Activated CD4-positive, alpha-beta T cell treated with anti-CD3 and anti-CD28 coated beads for 36 hours (primary cell): ENCODE data around the gene DLST. TPM values are rescaled to one million over a fixed set of nuclear protein-coding genes. Genes with fewer than 3 reads are reported as not detected.

Experiments
- ATAC-seq: fragments of 200-7000 bp; cut with Tn5 transposase; one replicate; pipeline ENCODE4 v1.10.0; 2021; ENCODE audit warnings: mild to moderate bottlenecking, moderate library complexity
- CTCF ChIA-PET: fragments of 350-600 bp; sonication (Branson Sonifier 250); formaldehyde crosslinking; loops from one replicate; lab custom pipeline; 2021; ENCODE audit warnings: antibody characterized with exemption; lab: Charles Lee
- POLR2A ChIA-PET: fragments of 350-600 bp; sonication (Branson Sonifier 250); formaldehyde crosslinking; loops from one replicate; lab custom pipeline; 2021; ENCODE audit warnings: antibody characterized with exemption, inconsistent platforms; lab: Charles Lee
- DNase-seq: peaks from one replicate; pipeline ENCODE4 v3.0.0-alpha.2; 2020
- H3K27ac Mint-ChIP-seq: one replicate; pipeline ENCODE4 v1.8.0; 2021; ENCODE audit warnings: mixed read lengths
- H3K27me3 Mint-ChIP-seq: one replicate; pipeline ENCODE4 v1.8.0; 2021; ENCODE audit warnings: mixed read lengths
- H3K36me3 Mint-ChIP-seq: one replicate; pipeline ENCODE4 v1.8.0; 2021; ENCODE audit warnings: low read depth, mixed read lengths
- H3K4me1 Mint-ChIP-seq: one replicate; pipeline ENCODE4 v1.8.0; 2021; ENCODE audit warnings: mixed read lengths
- H3K4me3 Mint-ChIP-seq: one replicate; pipeline ENCODE4 v1.8.0; 2021; ENCODE audit warnings: mild to moderate bottlenecking, moderate library complexity, mixed read lengths
- H3K9me3 Mint-ChIP-seq: one replicate; pipeline ENCODE4 v1.8.0; 2021; ENCODE audit warnings: low read depth, mixed read lengths
- intact Hi-C, 2 experiments: fragments of 100-400 bp; cut with DNase I in 1 of 2; cut with micrococcal nuclease in 1 of 2; formaldehyde crosslinking; loops; one replicate each; pipeline versions ENCODE4 v1.14.2 to v1.15.1; 2022 to 2024; cut with DNase I, micrococcal nuclease
- total RNA-seq, 2 experiments: library from RNA; stranded (reverse); gene quantifications; one replicate each; pipeline ENCODE4 v1.2.3, GENCODE V29; 2021

Gene DLST
- total RNA-seq, 2 experiments from 2014 or later, result 103 to 120 TPM

DNA sequence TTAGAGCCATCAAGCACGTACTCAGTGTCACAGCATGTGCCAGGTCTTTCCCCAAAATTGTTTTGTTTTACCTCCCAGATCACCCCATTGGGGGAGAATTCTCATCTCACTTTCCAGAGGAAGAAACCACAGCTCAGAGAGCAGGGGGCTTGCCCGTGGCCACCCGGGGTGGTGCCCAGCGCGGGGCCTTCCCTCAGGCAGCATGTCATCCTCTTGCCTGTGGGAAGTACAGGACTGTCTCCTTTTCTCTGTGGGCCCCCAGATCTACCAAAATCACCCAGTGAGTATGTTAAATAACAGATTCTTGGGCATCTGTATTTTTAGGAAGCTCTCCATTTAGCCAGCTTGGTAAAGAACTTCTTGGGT lies 35.4 kb downstream of the DLST start:
- POLR2A ChIA-PET, result no interaction called here
- Mint-ChIP-seq H3K9me3 (no peaks in the 10 kb centered on the region), H3K4me1 (peaks cover 3% of the 10 kb centered on the region), H3K4me3 (no peak overlapping the region), H3K36me3 (no peaks in the 10 kb centered on the region), H3K27ac (no peak overlapping the region), H3K27me3 (no peaks in the 10 kb centered on the region)
- DNase-seq (no peak), ATAC-seq (no peak)
- CTCF ChIA-PET, result interaction anchor here (0.7 to 0.9 kb wide), 3 partner anchors 11 to 111 kb away, joined by 3 read pairs; no protein-coding TSS in a partner anchor
- intact Hi-C loops, result no loop called here

DNA sequence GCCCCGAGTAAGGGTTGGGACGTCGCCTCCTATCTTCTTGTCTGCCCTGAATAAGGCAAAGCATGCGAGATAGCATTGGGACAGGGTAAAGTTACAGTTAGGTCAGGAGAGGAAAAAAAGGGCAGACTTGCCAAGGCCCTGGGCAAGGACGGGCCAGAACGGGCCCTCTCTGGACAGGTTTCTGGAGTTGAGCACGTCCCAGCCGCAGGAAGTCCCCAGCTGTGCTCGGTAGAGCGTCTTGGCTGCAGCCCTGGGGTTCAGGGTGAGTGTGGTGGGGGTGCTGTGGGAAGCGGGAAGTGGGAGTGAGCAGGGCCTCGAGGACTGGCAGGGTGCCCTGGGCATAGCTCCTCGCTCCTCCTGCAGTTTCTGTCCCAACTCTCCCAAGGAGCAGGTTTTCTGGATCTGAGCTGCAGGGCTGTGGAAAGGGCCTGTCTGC lies 35.9 kb downstream of the DLST start:
- CTCF ChIA-PET, result interaction anchor here (0.7 to 0.9 kb wide), 3 partner anchors 12 to 110 kb away, joined by 3 read pairs; no protein-coding TSS in a partner anchor
- no peaks in the 10 kb centered on the region for H3K9me3 Mint-ChIP-seq
- peaks cover 7% of the 10 kb centered on the region for H3K4me1 Mint-ChIP-seq
- no peak for DNase-seq
- H3K27me3 Mint-ChIP-seq, result no peaks in the 10 kb centered on the region
- ATAC-seq, result no peak
- intact Hi-C loops, result no loop called here
- no peak overlapping the region for H3K4me3 Mint-ChIP-seq
- H3K36me3 Mint-ChIP-seq, result no peaks in the 10 kb centered on the region
- POLR2A ChIA-PET, result no interaction called here
- H3K27ac Mint-ChIP-seq, result no peak overlapping the region

DNA sequence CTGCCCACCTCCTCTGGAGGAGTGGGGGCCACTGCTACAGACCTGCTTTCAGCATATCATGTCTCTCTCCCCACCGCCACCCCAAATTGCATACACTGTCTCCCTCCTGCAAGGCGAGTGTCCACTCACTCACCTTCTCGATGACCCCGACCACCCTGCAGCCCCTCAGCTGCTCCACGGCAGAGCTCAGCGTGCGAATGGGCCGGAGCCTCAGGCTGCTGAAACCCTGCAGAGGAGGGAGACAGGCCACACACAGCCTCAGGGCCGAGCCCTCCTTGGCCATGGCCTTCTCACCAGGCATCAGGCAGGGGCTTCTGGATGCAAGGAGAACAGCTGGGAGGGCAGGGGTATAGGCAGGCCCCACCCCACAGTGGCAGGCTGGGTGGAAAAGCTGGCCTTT lies 36.7 kb downstream of the DLST start:
- Mint-ChIP-seq H3K27me3 (no peaks in the 10 kb centered on the region), H3K36me3 (no peaks in the 10 kb centered on the region), H3K27ac (no peak overlapping the region), H3K4me3 (no peak overlapping the region), H3K4me1 (peaks cover 7% of the 10 kb centered on the region), H3K9me3 (no peaks in the 10 kb centered on the region)
- DNase-seq, result no peak
- intact Hi-C loops, result no loop called here
- ChIA-PET POLR2A (no interaction called here), CTCF (interaction anchor here (0.9 kb wide), 1 partner anchor 14 kb away, joined by 3 read pairs; no protein-coding TSS in a partner anchor)
- no peak for ATAC-seq

DNA sequence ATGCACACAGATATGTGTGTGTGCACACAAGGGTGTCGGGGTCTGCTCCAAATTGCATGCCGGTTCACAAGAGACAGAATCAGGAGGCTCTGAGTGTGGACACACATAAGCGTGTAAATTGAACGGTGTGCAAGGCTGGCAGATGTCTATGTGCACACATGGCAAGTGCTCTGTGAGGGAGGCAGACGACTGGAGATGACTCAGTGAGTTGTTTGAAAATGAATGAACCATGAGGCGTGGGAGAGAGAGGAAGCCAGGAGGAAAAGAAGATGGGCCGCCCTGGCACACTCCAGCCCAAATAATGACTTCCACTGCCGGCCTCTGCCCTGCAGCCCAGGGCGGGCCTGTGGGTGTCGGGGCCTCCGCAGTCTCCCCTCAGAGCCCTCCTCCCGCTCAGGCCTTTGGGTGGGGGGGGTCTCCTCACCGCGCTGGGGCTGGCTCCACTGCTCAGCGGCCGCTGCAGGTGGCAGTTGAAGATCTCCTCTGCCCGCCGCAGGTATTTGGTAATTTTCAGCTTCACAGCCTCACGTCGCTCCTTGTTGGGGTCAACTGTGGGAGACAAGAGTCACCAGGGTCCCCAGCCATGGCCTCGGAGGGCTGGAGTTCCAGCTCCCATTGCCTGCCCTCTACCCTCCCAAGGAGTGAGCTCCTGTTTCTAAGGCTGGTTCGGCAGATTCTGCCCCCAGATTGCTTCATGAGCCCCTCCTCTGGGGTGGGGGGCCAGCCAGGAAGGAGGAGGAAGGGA lies 37.9 kb downstream of the DLST start:
- no peak overlapping the region for H3K4me3 Mint-ChIP-seq
- DNase-seq, result no peak
- intact Hi-C loops, result no loop called here
- H3K36me3 Mint-ChIP-seq, result no peaks in the 10 kb centered on the region
- ChIA-PET CTCF (interaction anchor here (1.5 kb wide), 1 partner anchor 26 kb away, joined by 4 read pairs; no protein-coding TSS in a partner anchor), POLR2A (no interaction called here)
- no peak overlapping the region for H3K27ac Mint-ChIP-seq
- no peaks in the 10 kb centered on the region for H3K9me3 Mint-ChIP-seq
- no peak for ATAC-seq
- peaks cover 10% of the 10 kb centered on the region for H3K4me1 Mint-ChIP-seq
- H3K27me3 Mint-ChIP-seq, result peaks cover 3% of the 10 kb centered on the region

DNA sequence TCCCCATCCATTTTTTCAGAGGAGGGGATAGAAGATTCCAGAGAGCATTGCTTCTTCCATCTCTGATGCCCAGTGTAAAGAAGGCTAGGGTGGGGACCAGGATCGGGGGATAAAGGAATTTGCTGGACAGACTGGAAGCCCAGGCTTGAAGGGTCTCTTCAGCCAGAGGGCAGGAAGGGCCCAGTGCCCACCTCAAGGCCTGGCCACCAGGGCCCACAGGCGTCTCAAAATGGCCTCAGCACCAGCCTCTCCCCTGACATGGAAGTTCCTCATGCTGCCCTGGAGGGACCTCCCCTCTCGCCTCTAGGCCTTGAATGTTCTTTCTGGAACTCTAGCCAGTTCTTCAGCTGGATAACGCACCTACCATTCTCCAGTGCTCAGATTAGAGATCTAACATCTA lies 38.6 kb downstream of the DLST start:
- Mint-ChIP-seq H3K27me3 (peaks cover 3% of the 10 kb centered on the region), H3K9me3 (no peaks in the 10 kb centered on the region), H3K27ac (no peak overlapping the region), H3K36me3 (no peaks in the 10 kb centered on the region), H3K4me1 (peaks cover 10% of the 10 kb centered on the region), H3K4me3 (no peak overlapping the region)
- ChIA-PET POLR2A (interaction anchor here (1.4 kb wide), 1 partner anchor 13 kb away, joined by 4 read pairs; no protein-coding TSS in a partner anchor), CTCF (interaction anchor here (1.1 to 1.5 kb wide), 3 partner anchors 12 to 26 kb away, joined by 3 to 6 read pairs (median 4); no protein-coding TSS in a partner anchor)
- DNase-seq (no peak), ATAC-seq (no peak)
- intact Hi-C loops, result no loop called here

DNA sequence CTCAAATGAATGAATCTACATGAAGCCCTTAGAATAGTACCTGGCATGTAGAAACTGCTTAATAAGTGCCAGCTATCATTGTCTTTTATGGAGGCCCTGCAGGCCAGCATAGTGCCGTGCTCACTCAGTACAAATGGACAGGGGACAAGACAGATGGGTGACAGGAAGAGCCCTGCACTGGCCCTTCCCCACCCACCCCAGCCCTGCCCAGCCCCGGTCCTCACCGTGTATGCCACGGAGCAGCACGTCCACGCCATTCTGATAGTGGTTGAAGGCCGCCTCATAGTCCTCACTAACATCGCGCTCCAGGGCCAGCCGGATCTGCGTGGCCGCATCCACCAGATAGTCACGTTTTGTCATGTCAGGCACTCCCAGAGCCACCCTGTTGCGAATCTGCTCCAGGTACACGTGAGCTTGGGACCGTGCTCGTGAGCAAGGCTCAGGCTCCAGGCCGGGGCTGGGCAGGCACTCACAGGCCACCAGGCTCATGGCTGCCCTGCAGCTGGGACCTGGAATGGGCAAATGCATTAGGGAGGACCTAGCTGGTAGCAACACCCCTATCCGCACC lies 39.4 kb downstream of the DLST start:
- no peaks in the 10 kb centered on the region for H3K9me3 Mint-ChIP-seq
- H3K4me3 Mint-ChIP-seq, result no peak overlapping the region
- H3K27ac Mint-ChIP-seq, result no peak overlapping the region
- intact Hi-C loops, result no loop called here
- no peaks in the 10 kb centered on the region for H3K36me3 Mint-ChIP-seq
- peaks cover 6% of the 10 kb centered on the region for H3K27me3 Mint-ChIP-seq
- ATAC-seq (no peak), DNase-seq (no peak)
- H3K4me1 Mint-ChIP-seq, result peaks cover 10% of the 10 kb centered on the region
- ChIA-PET CTCF (interaction anchor here (1.1 to 1.5 kb wide), 3 partner anchors 11 to 27 kb away, joined by 3 to 6 read pairs (median 4); no protein-coding TSS in a partner anchor), POLR2A (interaction anchor here (1.4 kb wide), 1 partner anchor 14 kb away, joined by 4 read pairs; no protein-coding TSS in a partner anchor)

DNA sequence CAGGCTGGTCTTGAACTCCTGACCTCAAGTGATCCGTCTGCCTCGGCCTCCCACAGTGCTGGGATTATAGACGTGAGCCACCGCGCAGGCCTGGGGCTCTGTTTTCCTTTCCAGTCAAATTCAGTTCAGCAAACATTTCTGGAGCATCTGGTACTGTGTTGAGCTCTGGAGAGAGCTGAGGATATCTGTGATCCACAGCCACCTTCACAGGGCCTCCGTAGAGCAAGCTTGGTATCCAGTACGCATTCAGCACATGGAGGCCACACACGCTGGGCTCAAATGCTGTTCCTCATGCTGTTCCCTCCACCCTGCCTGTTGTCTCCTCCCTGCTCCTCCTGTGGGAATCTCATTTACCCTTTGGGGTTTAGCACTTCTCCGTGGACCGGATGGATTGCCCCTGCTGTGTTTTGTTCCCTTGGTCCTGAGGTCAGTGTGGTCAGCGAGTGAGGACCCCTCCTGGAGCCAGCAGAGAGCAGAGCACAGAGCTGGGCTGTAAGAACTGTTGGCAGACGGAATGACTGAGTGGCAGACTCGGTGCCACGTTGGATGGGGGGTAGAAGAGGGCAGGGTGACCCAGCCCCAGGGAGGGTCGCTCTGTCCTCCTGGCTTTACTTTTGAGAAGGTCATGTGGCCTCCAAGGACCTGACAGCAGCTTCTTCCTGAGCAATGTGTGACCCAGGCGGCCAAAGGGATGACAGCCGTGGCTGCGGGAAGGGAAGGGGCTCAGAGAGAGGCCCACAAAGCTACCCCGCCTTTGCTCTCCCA lies 40.5 kb downstream of the DLST start:
- Mint-ChIP-seq H3K4me1 (peaks cover 10% of the 10 kb centered on the region), H3K27ac (peak overlapping the region; percentile 39), H3K36me3 (no peaks in the 10 kb centered on the region), H3K9me3 (no peaks in the 10 kb centered on the region), H3K4me3 (peak overlapping the region; percentile 66), H3K27me3 (peaks cover 6% of the 10 kb centered on the region)
- ChIA-PET POLR2A (interaction anchor here (0.6 to 1.4 kb wide), 2 partner anchors 15 to 739 kb away, joined by 3 to 4 read pairs; partner anchors contain the start of gene TTLL5), CTCF (interaction anchor here (0.6 to 3.1 kb wide), 9 partner anchors 9 to 127 kb away, joined by 3 to 23 read pairs (median 4); no protein-coding TSS in a partner anchor)
- intact Hi-C loops, result no loop called here
- ATAC-seq (no peak), DNase-seq (no peak)

DNA sequence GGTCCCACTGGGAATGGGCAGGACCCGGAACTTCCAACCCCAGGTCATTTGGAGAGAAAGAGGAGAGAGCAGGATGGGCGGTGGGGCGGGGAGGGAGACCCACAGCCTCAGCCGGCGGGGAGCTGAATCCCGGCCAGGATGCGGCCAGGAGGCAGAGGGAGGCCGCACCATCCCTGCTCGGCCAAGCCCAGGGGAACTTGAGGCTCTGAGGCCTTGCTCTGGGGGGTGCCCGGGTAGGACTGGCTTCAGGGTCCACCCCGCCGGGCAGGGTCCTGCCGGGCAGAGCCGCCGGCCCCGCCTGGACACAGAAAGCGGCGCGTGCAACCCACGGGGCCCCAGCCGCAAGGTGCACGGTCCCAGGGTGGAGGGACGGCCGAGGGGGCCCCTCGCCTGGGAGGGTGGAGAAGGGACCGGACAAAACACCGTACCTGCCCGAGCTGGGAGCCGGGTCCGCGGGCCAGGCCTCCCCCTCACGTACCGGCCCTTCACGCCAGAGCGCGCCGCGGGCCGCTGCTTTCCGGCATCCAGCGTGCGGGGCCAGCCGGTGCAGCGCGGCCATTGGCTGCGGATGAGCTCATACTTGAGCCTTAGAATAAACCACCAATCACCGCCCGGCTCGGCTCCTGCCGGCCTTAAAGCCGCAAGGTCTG lies 41.2 kb downstream of the DLST start, which contains the start of gene RPS6KL1:
Gene RPS6KL1 (minus strand): TSS at position 509 of the 650 bp plus-strand sequence. CDS start 1,719 bp downstream, outside the sequence.
- intact Hi-C loops, result loop anchor here in 1 of 2 experiments (1.0 kb wide), 1 partner anchor 42 kb away; the partner anchor contains the start of gene DLST

DNA sequence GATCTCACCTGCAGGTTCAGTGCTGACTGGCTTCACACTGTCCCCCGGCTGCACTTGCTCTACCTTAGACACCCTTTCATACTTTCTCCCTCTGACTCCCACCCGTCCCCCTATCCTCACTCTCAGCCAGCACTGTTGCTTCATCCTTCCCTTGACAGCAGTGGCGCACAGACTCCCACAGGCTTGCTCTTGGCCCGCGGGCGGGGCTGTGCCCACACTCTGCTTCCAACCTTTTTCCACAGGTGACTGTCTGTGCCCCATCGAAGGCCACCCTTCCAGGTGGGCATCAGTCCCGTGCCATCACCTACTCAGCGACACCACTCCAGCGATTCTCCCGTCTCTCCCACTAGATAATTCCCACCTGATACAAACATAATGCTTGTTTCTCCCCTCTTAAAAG lies 42.3 kb downstream of the DLST start:
- ChIA-PET CTCF (interaction anchor here (1.0 to 3.1 kb wide), 5 partner anchors 10 to 63 kb away, joined by 3 to 23 read pairs (median 7); no protein-coding TSS in a partner anchor), POLR2A (interaction anchor here (0.6 kb wide), 1 partner anchor 61 kb away, joined by 3 read pairs; no protein-coding TSS in a partner anchor)
- peaks cover 11% of the 10 kb centered on the region for H3K4me1 Mint-ChIP-seq
- intact Hi-C loops, result no loop called here
- no peak overlapping the region for H3K4me3 Mint-ChIP-seq
- no peak for ATAC-seq
- H3K27me3 Mint-ChIP-seq, result peaks cover 6% of the 10 kb centered on the region
- no peaks in the 10 kb centered on the region for H3K9me3 Mint-ChIP-seq
- no peaks in the 10 kb centered on the region for H3K36me3 Mint-ChIP-seq
- H3K27ac Mint-ChIP-seq, result no peak overlapping the region
- DNase-seq, result no peak

More for the DNA sequence above, 41.2 kb downstream of the DLST start, which contains the start of gene RPS6KL1:
- H3K4me3 Mint-ChIP-seq, result peak within 1 kb of the TSS; percentile 66
- no peaks in the 10 kb centered on the region for H3K36me3 Mint-ChIP-seq
- peaks cover 6% of the 10 kb centered on the region for H3K27me3 Mint-ChIP-seq
- peak within 1 kb of the TSS; percentile 39 for H3K27ac Mint-ChIP-seq
- ATAC-seq (peak; percentile 99), DNase-seq (peak; percentile 86)
- CTCF ChIA-PET, result interaction anchor here (0.5 to 3.1 kb wide), 14 partner anchors 10 to 140 kb away, joined by 3 to 23 read pairs (median 4); no protein-coding TSS in a partner anchor
- no peaks in the 10 kb centered on the region for H3K9me3 Mint-ChIP-seq
- POLR2A ChIA-PET, result interaction anchor here (0.6 to 1.0 kb wide), 3 partner anchors 38 to 738 kb away, joined by 3 to 5 read pairs (median 3); partner anchors contain the start of gene TTLL5
- H3K4me1 Mint-ChIP-seq, result peaks cover 10% of the 10 kb centered on the region

DNA sequence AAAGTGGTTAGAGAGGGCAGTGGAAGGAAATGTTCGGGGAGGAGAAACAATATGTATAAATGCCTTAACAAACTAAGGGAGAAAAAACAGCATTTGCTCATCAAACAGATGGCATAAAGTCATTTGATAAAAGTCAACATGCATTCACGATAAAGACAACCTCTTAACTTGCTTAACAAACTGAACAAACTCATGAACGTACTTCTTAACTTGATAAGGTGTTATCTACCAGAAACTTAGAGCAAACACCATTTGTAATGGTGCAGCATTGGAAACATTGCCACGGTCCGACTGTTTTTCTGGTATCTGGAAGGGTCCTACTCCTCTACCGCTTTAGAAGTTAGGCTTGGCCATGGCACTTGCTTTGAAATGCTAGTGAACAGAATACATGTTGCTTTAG lies 45.5 kb downstream of the DLST start:
- intact Hi-C loops, result no loop called here
- CTCF ChIA-PET, result interaction anchor here (0.9 kb wide), 1 partner anchor 160 kb away, joined by 3 read pairs; no protein-coding TSS in a partner anchor
- H3K4me1 Mint-ChIP-seq, result peaks cover 11% of the 10 kb centered on the region
- no peak overlapping the region for H3K4me3 Mint-ChIP-seq
- DNase-seq (no peak), ATAC-seq (no peak)
- H3K9me3 Mint-ChIP-seq, result no peaks in the 10 kb centered on the region
- H3K36me3 Mint-ChIP-seq, result no peaks in the 10 kb centered on the region
- POLR2A ChIA-PET, result no interaction called here
- no peak overlapping the region for H3K27ac Mint-ChIP-seq
- peaks cover 6% of the 10 kb centered on the region for H3K27me3 Mint-ChIP-seq
